Muscle of leg (tissue), 11 donors: ENCODE measurements around the gene GSDME. TPM values are rescaled to one million over a fixed set of nuclear protein-coding genes. Genes with fewer than 3 reads are reported as not detected.

Experiments
- DNase-seq: peaks from one replicate; pipeline ENCODE4 v3.0.0; 2013
- H3K27ac ChIP-seq: one replicate; pipeline ENCODE4 v1.5.1; 2013; ENCODE audit warnings: mild to moderate bottlenecking, low read length, control low read depth
- H3K27me3 ChIP-seq: one replicate; pipeline ENCODE4 v1.6.1; 2013; ENCODE audit warnings: low read length; ENCODE audit not compliant: control insufficient read depth, insufficient read depth
- H3K36me3 ChIP-seq: one replicate; pipeline ENCODE4 v1.6.1; 2013; ENCODE audit warnings: low read length; ENCODE audit not compliant: control insufficient read depth, insufficient read depth
- H3K4me1 ChIP-seq: one replicate; pipeline ENCODE4 v1.6.1; 2013; ENCODE audit warnings: low read length; ENCODE audit not compliant: control insufficient read depth, insufficient read depth
- H3K4me3 ChIP-seq: one replicate; pipeline ENCODE4 v1.5.1; 2013; ENCODE audit warnings: low read length, control low read depth
- H3K9me3 ChIP-seq: replicated peaks from 2 replicates; pipeline ENCODE4 v1.6.1; 2013; ENCODE audit warnings: low read depth, low read length; ENCODE audit not compliant: control insufficient read depth
- WGBS: methylation state at CpG from one replicate; pipeline ENCODE4 v1.1.5; 2013; ENCODE audit warnings: missing lambda C conversion rate; ENCODE audit not compliant: insufficient coverage; 5-methylcytosine and 5-hydroxymethylcytosine counted together
- polyA plus RNA-seq, 8 donors: library from polyadenylated mRNA; unstranded; fragments of 120-200 nt; gene quantifications; one replicate each; pipeline versions ENCODE4 v1.2.1 to v1.2.3, GENCODE V29; 2013; ENCODE audit warnings: inconsistent platforms in 1 of 8, low replicate concordance in 1 of 8; ENCODE audit not compliant: insufficient read length in 8 of 8, insufficient read depth in 1 of 8
- total RNA-seq: library from RNA; stranded (reverse); fragments of 120-200 nt; gene quantifications from one replicate; pipeline ENCODE4 v1.2.4, GENCODE V29; 2013

GSDME gene
- total and polyA plus RNA-seq, 9 donors = 5.1 to 12.4 (median 7.6) TPM

DNA sequence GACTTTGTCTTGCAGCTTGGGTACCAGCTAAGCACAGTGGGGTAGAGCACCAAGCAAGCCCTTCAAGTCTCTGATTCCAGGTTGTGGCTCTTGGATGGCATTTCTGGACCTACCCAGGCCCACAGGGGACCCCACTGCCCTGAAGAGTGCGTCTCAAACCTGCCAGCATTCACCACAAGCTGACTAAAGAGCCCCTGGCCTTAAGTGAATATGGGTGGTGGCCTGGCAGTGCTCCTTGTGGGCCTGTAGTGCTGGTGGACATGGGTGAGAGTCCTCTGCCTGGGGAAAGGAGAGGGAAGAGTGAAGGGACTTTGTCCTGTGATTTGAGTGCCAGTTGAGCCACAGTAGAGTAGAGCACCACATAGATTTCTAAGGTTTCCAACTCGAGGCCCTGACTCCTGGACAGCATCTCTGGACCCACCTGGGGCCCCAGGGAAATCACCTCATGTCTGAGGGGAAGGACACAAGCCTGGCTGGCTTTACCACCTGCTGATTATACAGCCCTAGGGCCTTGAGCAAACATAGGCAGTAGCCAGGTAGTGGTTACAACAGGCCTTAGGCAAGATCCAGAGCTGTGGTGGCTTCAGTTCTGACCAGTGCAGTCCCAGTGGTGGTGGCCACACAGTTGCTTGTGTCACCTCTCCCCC is 23.7 kb downstream of the GSDME start:
- no peak for DNase-seq
- WGBS = 80% methylated on average over 1 of the region's 2 CpGs
- Histone ChIP-seq H3K27me3 (no peaks in the 10 kb centered on the region), H3K9me3 (peaks cover 2% of the 10 kb centered on the region), H3K27ac (no peak overlapping the region), H3K36me3 (no peaks in the 10 kb centered on the region), H3K4me1 (peaks cover 9% of the 10 kb centered on the region), H3K4me3 (no peak overlapping the region)

DNA sequence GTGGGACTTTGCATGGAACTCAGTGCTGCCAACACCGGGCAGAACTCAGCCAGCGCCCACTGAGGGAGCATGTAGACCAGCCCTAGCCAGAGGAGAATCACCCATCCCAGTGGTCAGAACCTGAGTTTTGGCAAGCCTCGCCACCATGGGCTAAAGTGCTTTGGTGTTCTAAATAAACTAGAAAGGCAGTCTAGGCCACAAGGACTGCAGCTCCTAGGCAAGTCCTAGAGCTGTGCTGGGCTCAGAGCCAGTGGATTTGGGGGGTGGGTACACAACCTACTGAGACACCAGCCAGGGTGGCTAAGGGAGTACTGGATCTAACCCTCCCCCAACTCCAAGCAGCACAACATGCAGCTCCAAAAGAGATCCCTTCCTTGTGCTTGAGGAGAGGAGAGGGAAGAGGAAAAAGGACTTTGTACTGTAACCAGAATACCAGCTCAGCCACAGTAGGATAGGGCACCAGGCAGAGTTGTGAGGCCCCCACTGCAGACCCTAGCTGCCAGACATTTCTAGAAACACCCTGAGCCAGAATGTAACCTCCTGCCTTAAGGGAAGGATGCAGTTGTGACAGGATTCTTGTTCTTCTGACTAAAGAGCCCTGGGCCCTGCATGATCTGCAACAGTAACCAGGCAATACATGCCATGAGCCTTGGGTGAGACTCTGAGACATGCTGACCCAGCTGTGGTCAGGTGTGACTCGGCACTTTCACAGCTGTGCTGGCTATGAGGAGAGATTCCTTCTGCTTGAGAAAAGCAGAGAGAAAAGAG is 24.4 kb downstream of the GSDME start:
- 73% methylated on average over 4 of the region's 4 CpGs for WGBS
- H3K4me3 ChIP-seq = no peak overlapping the region
- H3K36me3 ChIP-seq = no peaks in the 10 kb centered on the region
- H3K27ac ChIP-seq = no peak overlapping the region
- DNase-seq = no peak
- no peaks in the 10 kb centered on the region for H3K9me3 ChIP-seq
- no peaks in the 10 kb centered on the region for H3K27me3 ChIP-seq
- peaks cover 16% of the 10 kb centered on the region for H3K4me1 ChIP-seq

DNA sequence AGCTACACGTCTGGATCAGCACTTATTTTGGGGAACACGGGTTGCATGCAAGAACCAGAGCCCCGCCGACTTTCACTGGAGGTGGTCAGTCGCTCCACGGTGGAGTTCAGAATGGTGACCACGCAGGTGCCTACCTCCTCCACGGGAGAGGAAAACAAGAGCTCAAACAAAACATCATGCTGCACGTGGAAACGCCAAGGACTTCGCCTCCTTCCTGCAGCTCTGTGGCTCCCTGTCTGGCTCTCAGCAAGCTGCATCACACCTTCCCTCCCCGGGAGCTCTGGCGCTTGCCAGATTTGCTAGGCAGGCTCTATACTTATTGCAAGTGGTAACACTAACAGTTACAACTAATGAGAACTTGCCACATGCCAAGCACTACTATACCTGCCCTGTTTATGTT is 26.0 kb downstream of the GSDME start:
- Histone ChIP-seq H3K36me3 (no peaks in the 10 kb centered on the region), H3K27me3 (no peaks in the 10 kb centered on the region), H3K27ac (no peak overlapping the region), H3K9me3 (no peaks in the 10 kb centered on the region), H3K4me3 (no peak overlapping the region), H3K4me1 (peaks cover 18% of the 10 kb centered on the region)
- WGBS = 87% methylated on average over 13 of the region's 13 CpGs
- no peak for DNase-seq

DNA sequence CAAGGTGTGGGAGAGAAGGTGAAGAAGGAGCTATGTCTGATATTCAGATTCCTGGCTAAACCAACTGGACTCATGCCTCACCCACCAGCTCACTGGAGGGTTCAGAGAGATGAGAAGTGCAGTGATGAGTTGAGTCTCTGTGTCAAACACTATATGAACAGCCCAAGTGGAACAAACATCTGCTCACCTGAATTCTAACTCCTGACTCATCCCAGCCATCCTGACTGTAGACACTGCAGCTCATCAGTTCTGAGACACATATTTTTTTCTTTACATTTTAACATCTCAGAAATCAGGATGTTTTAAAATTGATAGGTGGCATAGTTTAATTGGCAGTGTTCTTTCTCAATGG is 27.3 kb downstream of the GSDME start:
- H3K4me3 ChIP-seq = no peak overlapping the region
- H3K36me3 ChIP-seq = no peaks in the 10 kb centered on the region
- no peak for DNase-seq
- H3K4me1 ChIP-seq = peaks cover 18% of the 10 kb centered on the region
- no peak overlapping the region for H3K27ac ChIP-seq
- no peaks in the 10 kb centered on the region for H3K27me3 ChIP-seq
- H3K9me3 ChIP-seq = no peaks in the 10 kb centered on the region

DNA sequence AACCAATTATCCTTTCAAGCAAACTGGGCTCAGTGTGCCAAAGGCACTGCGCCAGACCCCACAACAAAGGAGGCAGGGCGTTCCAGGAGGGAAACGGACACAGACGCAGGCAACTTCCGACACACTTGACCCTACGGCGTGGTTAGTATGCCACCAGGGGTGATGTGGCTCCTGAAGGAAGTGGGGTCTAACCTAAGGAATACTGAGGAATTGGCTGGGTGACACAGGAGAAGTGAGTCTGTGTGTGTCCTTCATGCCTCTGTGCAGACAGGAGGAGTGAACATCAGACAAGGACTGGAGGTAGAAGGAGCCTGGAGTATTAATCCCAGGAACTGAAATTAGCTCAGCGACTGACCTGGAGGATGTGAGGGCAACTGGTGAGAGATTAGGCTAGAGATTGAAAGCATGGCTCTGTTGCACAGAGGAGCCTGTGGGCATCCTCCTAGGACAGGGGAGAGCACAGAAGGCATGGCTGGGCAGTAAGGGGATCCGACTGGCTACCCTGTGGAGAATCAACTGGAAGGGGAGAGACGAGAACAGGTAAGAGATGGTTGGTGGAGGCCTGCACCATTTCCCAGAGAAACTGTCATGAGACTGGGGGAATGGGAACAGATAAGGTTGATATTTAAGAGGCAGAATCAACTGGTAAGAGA is 27.8 kb downstream of the GSDME start:
- DNase-seq = no peak
- no peak overlapping the region for H3K4me3 ChIP-seq
- WGBS = 77% methylated on average over 10 of the region's 10 CpGs
- H3K36me3 ChIP-seq = no peaks in the 10 kb centered on the region
- no peaks in the 10 kb centered on the region for H3K9me3 ChIP-seq
- H3K4me1 ChIP-seq = peaks cover 18% of the 10 kb centered on the region
- no peaks in the 10 kb centered on the region for H3K27me3 ChIP-seq
- peak overlapping the region; percentile 62 for H3K27ac ChIP-seq

DNA sequence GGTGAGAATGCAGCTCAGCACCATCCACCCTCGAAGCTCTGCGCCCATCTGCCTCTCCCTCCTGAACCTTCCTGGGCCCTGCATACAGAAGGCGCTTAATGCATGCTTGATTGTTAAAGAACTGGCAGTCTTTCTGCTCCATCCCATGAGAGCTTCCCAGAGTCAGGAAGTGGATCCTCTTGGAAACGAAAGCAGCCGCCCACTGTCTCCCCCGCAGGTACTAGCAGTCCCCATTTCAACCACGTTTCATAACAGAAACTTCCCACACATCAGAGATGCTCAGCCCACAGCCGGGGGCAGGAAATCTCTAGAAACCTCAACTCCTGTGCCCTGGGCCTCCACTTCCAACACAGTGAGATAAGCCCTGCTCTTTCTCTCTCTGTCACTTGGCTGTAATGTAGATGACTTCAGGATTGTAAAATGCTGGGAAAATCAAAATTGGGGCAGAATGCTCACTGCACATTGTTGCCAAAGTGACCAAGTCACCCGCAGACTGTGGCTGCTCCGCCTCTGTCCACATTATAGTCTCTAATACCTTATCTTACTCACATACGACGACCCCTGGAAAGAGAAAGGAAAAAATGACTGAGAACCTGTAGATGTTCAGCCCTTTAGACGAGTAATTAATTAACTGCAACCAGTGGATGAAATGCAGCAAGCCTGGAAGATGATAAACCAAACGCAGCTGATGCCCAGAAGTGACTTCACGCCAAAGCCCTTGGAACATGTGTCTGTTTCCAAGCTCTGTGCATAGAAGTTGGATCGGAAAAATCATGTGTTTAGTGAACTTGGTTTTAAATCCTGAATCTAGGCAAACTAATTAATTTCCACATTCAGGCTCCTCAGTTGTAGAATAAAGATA is 28.5 kb downstream of the GSDME start:
- Histone ChIP-seq H3K36me3 (no peaks in the 10 kb centered on the region), H3K27me3 (no peaks in the 10 kb centered on the region), H3K4me1 (peaks cover 18% of the 10 kb centered on the region), H3K4me3 (no peak overlapping the region), H3K9me3 (no peaks in the 10 kb centered on the region), H3K27ac (peak overlapping the region; percentile 62)
- WGBS = 70% methylated on average over 8 of the region's 16 CpGs
- peak; percentile 75 for DNase-seq

DNA sequence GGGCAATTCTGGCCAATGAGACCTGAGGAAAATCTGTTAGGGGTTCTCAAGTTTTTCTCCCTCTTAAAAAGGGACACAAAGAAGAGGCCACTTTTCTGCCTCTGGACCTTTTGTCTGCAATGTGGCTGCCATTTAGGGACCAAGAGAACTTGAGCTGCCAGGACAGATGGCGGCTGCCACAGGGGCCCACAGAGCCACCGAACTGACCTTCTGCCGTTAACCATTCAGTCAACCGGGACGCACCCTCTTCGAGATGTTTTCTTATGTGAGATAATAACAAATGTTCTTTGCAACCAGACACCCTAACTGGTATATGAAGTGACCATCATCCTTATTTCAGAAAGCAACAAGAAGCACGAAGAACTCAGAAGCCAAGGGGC is 29.2 kb downstream of the GSDME start:
- Histone ChIP-seq H3K27ac (no peak overlapping the region), H3K4me3 (no peak overlapping the region), H3K4me1 (peaks cover 18% of the 10 kb centered on the region), H3K9me3 (no peaks in the 10 kb centered on the region), H3K36me3 (no peaks in the 10 kb centered on the region), H3K27me3 (no peaks in the 10 kb centered on the region)
- 100% methylated on average over 1 of the region's 7 CpGs for WGBS
- no peak for DNase-seq

DNA sequence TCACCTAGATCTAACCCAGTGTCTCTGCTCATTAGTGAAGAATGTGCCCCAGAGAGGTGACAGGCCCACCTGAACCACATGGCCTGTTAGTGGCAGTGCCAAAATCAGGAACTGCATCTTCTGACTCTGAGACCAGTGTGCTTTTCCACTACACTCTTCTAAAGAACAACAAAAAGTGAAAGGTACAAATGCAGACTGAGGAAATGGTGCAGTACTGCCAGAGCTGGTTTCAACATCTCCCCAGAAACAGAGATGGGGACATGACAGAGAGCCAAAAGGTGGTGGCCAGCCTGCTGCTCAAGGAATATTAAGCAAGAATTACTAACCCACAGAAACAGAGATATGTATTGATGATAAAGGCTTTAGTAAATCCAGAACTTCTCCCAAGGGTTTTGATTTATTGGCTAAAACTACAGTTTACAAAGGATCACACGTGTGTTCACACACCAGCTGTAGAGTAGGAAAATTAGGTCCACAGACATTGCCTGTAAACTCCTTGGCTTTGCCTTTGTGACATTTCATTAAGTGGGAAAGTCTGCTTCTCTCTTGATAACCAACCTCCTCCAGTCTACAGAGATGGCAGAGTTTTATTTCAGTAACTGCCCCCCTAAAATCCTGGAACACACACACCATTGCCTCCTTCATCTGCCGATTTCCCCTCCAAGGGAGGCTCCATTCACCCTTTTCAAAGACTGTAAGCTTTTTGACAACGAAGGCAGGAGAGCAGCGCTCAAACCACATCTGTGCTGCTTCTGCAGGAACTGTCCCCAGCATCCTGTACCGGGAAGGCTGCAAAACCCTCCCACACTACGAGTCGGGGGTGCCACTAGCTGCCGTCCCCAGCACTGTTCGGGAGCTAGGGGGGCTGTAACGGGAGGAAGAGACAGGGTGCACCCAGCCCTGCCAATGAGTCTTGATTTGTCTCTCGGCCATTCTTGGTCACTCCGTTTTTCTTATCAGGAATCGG is 29.8 kb downstream of the GSDME start:
- no peak for DNase-seq
- Histone ChIP-seq H3K9me3 (no peaks in the 10 kb centered on the region), H3K4me3 (no peak overlapping the region), H3K27me3 (peaks cover under 1% of the 10 kb centered on the region), H3K36me3 (no peaks in the 10 kb centered on the region), H3K27ac (no peak overlapping the region), H3K4me1 (peaks cover 22% of the 10 kb centered on the region)
- 80% methylated on average over 6 of the region's 13 CpGs for WGBS

DNA sequence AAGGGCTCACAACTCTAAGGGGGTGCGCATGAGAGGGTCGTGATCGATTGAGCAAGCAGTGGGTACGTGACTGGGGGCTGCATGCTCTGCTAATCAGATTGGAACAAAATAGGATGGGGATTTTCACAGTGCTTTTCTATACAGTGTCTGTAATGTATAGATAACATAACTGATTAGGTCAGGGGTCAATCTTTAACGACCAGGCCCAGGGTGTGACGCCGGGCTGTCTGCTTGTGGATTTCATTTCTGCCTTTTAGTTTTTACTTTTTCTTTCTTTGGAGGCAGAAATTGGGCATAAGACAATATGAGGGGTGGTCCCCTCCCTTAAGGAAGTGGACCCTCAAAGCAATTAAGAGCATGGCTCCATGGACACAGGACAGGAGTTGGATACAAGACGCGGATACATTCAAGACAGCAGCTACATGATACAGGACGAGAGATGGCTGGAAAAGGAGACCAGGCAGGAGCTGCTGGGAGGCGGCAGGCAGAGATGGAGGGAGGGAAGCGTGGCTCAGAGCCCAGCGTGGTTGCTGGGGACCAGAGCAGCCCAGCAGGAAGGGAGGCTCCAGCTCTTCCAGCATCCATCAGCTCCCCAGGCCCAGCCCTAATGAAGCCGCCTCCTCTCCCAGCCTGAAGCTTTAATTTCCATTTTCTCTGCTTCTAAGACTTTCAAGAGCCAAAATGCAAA is 31.6 kb downstream of the GSDME start:
- Histone ChIP-seq H3K9me3 (no peaks in the 10 kb centered on the region), H3K4me3 (no peak overlapping the region), H3K36me3 (no peaks in the 10 kb centered on the region), H3K27me3 (peaks cover 2% of the 10 kb centered on the region), H3K27ac (no peak overlapping the region), H3K4me1 (peaks cover 24% of the 10 kb centered on the region)
- WGBS = 67% methylated on average over 3 of the region's 14 CpGs
- DNase-seq = peak; percentile 62
